ENCODE measurements around the gene USPL1. TPM values are rescaled to one million over a fixed set of nuclear protein-coding genes. Genes with fewer than 3 reads are reported as not detected.

USPL1 gene
- total RNA-seq, 1 donor from 2014 or later: 14.0 TPM

DNA sequence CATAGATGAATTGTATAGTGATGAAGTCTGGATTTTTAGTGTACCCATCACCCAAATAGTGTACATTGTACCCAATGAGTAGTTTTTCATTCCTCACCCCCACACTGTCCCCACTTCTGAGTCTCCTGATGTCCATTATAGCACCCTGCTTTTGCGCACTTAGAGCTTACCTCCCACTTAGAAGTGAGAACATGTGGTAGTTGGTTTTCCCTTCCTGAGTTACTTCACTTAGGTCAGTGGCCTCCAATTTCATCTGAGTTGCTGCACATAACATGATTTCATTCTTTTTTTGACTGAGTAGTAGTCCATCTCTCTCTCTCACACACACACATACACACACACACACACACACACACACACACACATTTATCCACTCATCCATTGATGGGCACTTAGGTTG, 74.4 kb downstream of the USPL1 start:
- Mint-ChIP-seq H3K4me3 (ENCODE audit: low read depth) (no peak overlapping the region), H3K4me1 (ENCODE audit: low read depth) (peaks cover 23% of the 10 kb centered on the region), H3K36me3 (ENCODE audit: low read depth) (peaks cover 6% of the 10 kb centered on the region), H3K27ac (no peak overlapping the region), H3K9me3 (peaks cover 7% of the 10 kb centered on the region), H3K27me3 (ENCODE audit: low read depth) (peaks cover 35% of the 10 kb centered on the region)
- no peak for DNase-seq (ENCODE audit: low spot score)
- intact Hi-C loops (cut with micrococcal nuclease): no loop called here

DNA sequence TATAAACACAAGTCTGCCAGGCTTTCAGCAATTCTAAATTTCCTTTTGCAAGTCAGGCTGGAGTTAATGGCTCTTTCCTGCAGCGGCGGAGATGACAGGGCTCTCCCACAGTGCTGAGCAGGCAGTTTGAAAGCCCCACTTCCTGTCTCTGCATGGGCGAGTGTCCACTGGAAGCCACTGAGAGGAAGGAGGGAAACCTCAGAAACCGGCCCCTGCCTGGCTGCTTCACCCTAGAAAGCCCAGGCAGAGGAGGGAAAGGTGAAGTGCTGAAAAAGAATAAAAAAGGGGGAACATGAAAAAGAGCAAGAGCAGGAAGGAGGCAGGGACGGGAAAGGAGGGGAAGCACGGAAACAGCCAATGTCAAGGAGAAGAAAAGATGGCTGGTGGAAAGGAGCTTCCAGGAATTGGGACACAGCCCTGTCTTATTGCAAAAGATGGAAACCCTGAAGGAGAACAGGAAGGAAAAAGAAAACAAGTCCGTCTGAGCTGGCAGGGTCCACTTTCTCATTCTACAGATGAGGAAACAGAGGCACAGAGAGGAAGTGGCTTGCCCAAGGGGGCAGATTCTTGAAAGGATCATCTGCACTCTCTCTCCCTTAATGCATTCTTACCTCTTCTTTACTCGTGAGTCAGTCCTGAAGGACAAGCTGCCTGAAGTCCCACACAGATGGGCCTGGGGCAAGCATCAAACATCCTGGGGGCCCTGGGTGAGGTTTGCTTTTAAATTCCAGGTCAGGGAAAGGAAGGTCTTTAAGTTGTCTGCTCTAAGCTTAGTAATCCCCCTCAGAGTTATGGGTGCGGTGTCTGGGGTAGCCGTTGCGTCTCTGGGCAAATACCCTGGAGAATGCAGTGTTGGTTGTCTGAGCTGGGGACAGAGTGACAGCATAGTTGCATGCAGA, 78.8 kb downstream of the USPL1 start:
- intact Hi-C loops (cut with micrococcal nuclease): no loop called here
- peaks cover 43% of the 10 kb centered on the region for H3K27me3 Mint-ChIP-seq (ENCODE audit: low read depth)
- H3K36me3 Mint-ChIP-seq (ENCODE audit: low read depth): no peaks in the 10 kb centered on the region
- H3K27ac Mint-ChIP-seq: peak overlapping the region; percentile 8
- DNase-seq (ENCODE audit: low spot score): no peak
- H3K4me1 Mint-ChIP-seq (ENCODE audit: low read depth): peaks cover 25% of the 10 kb centered on the region
- peak overlapping the region; percentile 30 for H3K4me3 Mint-ChIP-seq (ENCODE audit: low read depth)
- H3K9me3 Mint-ChIP-seq: no peaks in the 10 kb centered on the region

DNA sequence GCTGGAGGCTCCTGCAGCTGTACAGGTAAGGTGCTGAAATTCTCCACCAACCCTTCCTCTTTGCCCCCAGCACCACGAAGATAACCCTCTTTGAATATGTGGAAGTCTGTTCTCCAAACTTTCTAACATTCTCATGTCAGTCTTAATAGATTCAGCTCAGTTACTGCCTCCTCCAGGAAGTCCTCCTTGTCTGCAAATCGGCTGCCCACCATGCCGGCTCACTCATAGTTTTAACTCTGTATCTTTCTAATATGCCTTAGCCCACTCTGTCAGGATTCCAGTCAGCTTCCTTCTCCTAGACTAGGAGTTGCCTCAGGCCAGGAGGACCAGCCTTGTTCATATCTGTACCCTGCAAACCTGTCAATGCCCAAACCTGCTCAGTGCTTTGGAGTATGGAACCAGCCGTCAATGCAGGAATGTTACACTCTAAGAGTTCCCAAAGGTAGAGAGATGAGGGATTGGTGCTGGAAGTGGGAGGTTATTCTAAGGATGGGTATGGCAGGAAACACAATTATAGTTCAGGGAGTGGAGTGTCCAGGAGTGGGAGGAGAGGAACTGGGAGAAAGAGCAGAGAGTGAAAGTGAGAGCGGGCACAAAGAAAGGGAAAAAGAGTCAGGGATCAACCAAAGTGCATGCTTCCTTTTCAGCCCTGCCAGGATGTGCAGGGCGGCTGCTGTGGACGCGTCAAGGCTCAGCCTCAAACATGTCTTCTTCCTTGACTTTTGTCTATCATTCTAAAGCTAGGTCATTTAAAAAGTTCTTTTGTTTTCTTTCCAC, 79.6 kb downstream of the USPL1 start:
- H3K27ac Mint-ChIP-seq: no peak overlapping the region

DNA sequence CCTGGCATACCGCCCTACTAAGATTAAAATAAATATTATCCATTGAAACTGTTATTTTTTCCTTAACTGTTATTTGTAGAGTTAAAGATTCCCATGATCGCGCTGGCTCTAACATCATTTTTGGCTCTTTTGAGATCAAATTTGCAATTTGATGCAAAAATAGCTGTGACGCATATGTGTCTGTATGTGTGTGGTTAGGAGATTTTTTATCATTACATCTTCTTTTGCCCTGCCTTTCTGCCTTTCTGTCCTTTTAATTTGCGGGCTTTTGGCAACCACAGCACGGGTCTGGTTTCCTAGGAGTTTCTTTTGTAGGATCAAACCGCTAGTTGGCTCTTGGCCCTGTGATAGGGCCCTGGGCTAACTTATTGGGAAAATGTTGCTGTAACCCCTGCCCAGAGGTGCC, 80.3 kb downstream of the USPL1 start:
- Mint-ChIP-seq H3K27me3 (ENCODE audit: low read depth) (peaks cover 39% of the 10 kb centered on the region), H3K9me3 (no peaks in the 10 kb centered on the region)
- intact Hi-C loops (cut with micrococcal nuclease): no loop called here

More for the DNA sequence above, 79.6 kb downstream of the USPL1 start:
- Mint-ChIP-seq H3K4me1 (ENCODE audit: low read depth) (peaks cover 25% of the 10 kb centered on the region), H3K27me3 (ENCODE audit: low read depth) (peaks cover 43% of the 10 kb centered on the region), H3K4me3 (ENCODE audit: low read depth) (no peak overlapping the region), H3K9me3 (no peaks in the 10 kb centered on the region), H3K36me3 (ENCODE audit: low read depth) (no peaks in the 10 kb centered on the region)
- DNase-seq (ENCODE audit: low spot score): no peak
- intact Hi-C loops (cut with micrococcal nuclease): no loop called here

DNA sequence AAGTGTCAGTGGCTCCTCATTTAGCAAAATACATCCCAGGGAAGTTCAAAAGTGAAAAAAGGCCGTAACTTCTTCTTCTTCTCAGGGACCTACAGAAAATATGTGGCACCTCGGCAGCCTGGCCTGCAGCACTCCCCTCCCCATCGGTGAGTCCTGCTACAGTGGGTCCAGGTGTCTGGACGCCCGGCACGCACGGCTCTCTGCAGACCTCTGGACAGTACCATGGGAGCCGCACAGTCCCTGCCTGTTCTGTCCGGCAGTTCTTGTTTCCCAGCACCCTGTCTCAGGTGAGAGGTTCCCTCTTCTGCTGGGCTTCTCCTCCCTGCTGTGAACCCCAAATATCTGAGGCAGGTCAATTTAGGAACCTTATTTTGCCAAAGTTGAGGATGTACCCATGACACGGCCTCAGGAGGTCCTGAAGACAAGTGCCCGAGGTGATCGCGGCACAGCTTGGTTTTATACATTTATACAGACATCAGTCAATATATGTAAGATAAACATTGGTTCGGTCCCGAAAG, 80.8 kb downstream of the USPL1 start:
- Mint-ChIP-seq H3K36me3 (ENCODE audit: low read depth) (no peaks in the 10 kb centered on the region), H3K4me1 (ENCODE audit: low read depth) (peaks cover 25% of the 10 kb centered on the region), H3K27me3 (ENCODE audit: low read depth) (peaks cover 35% of the 10 kb centered on the region), H3K4me3 (ENCODE audit: low read depth) (no peak overlapping the region), H3K9me3 (no peaks in the 10 kb centered on the region), H3K27ac (no peak overlapping the region)
- DNase-seq (ENCODE audit: low spot score): no peak
- intact Hi-C loops (cut with micrococcal nuclease): no loop called here

More for the DNA sequence above, 80.3 kb downstream of the USPL1 start:
- no peak overlapping the region for H3K27ac Mint-ChIP-seq
- DNase-seq (ENCODE audit: low spot score): no peak
- no peaks in the 10 kb centered on the region for H3K36me3 Mint-ChIP-seq (ENCODE audit: low read depth)
- peaks cover 25% of the 10 kb centered on the region for H3K4me1 Mint-ChIP-seq (ENCODE audit: low read depth)
- H3K4me3 Mint-ChIP-seq (ENCODE audit: low read depth): no peak overlapping the region

DNA sequence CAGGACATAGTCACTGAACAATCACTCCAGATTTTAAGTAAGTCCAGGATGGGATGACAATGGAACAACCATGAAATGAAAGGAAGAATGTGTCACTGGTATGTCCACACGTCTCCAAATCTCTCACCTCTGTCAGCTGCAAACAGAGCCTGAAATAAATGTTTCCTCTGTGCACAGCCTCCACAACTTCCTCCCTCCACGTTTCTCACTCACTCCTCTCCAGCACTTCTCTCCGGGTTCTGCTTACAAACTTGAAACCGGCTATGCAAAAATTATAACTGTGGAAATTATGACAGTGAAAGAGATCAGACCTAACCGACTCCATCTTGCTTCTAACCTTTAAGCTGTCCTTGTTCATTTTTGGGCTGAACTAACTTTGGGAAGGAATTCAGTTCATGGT, 82.6 kb downstream of the USPL1 start:
- Mint-ChIP-seq H3K4me3 (ENCODE audit: low read depth) (no peak overlapping the region), H3K27ac (no peak overlapping the region), H3K36me3 (ENCODE audit: low read depth) (no peaks in the 10 kb centered on the region), H3K27me3 (ENCODE audit: low read depth) (peaks cover 32% of the 10 kb centered on the region), H3K9me3 (no peaks in the 10 kb centered on the region), H3K4me1 (ENCODE audit: low read depth) (peaks cover 25% of the 10 kb centered on the region)
- no peak for DNase-seq (ENCODE audit: low spot score)
- intact Hi-C loops (cut with micrococcal nuclease): no loop called here

DNA sequence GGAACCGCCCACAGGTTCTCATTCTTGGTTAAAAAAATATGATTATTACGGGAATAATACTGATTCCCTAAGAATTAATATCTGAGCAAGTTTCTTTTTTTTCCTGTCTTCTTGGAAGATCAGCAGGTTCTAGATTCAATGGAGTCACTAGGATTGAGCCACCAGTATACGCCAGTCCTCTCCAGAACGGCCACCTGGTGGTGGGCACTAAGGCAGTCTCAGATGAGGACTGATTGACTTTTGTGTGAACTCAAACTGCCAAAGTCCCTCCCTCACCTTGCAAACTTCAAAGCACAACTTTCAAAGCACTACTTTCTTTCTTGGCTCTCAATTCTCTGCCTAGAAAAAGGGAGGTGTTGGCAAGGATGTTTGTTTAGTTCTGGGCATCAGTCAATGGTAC, 84.3 kb downstream of the USPL1 start:
- no peaks in the 10 kb centered on the region for H3K9me3 Mint-ChIP-seq
- no peaks in the 10 kb centered on the region for H3K36me3 Mint-ChIP-seq (ENCODE audit: low read depth)
- intact Hi-C loops (cut with micrococcal nuclease): no loop called here

DNA sequence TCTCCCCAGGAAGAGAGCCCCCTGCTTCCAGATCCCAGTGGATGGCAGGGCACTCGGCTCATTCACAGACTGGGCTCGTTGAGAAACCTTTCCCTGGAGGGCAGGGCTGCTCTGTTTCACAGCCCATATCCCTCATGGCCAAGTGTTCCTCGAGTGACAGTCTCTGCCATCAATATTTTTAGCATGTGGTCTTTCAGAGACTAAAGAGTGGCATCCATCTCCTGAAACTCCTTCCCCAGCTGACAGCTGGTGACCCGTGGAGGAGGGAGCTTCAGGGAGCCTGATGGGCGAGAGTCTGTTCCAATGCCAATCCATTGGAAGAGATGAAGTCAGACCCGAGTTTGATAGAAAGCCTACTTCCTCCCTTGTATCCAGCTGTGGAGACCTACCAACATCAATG, 86.9 kb downstream of the USPL1 start:
- no peak overlapping the region for H3K27ac Mint-ChIP-seq
- H3K9me3 Mint-ChIP-seq: no peaks in the 10 kb centered on the region
- DNase-seq (ENCODE audit: low spot score): no peak
- H3K27me3 Mint-ChIP-seq (ENCODE audit: low read depth): peaks cover 25% of the 10 kb centered on the region
- H3K4me3 Mint-ChIP-seq (ENCODE audit: low read depth): no peak overlapping the region
- intact Hi-C loops (cut with micrococcal nuclease): no loop called here
- no peaks in the 10 kb centered on the region for H3K36me3 Mint-ChIP-seq (ENCODE audit: low read depth)
- peaks cover 4% of the 10 kb centered on the region for H3K4me1 Mint-ChIP-seq (ENCODE audit: low read depth)

More for the DNA sequence above, 84.3 kb downstream of the USPL1 start:
- peaks cover 9% of the 10 kb centered on the region for H3K4me1 Mint-ChIP-seq (ENCODE audit: low read depth)
- H3K4me3 Mint-ChIP-seq (ENCODE audit: low read depth): no peak overlapping the region
- H3K27ac Mint-ChIP-seq: no peak overlapping the region
- DNase-seq (ENCODE audit: low spot score): no peak
- H3K27me3 Mint-ChIP-seq (ENCODE audit: low read depth): peaks cover 34% of the 10 kb centered on the region

DNA sequence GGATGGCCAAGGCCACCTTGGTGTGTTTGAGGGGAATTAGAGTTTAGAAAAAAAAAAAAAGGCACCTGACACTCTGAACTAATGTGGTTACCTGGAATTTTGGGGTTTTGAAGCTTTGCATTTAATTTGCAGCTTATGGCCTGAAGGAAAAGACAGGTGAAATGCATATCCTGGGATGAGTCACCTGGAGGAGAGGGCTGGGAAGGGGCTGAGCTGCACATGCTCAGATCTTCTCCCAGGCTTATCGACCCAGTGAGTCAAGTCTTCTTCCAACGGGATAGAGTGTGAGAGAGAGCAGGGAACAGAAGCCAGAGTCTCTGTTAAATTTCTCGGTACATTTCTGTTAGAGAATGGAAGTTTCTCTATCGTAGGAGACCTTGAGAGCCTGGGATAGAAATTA, 88.0 kb downstream of the USPL1 start:
- Mint-ChIP-seq H3K4me1 (ENCODE audit: low read depth) (no peaks in the 10 kb centered on the region), H3K27me3 (ENCODE audit: low read depth) (peaks cover 21% of the 10 kb centered on the region), H3K27ac (no peak overlapping the region), H3K9me3 (no peaks in the 10 kb centered on the region), H3K4me3 (ENCODE audit: low read depth) (no peak overlapping the region), H3K36me3 (ENCODE audit: low read depth) (no peaks in the 10 kb centered on the region)
- DNase-seq (ENCODE audit: low spot score): no peak
- intact Hi-C loops (cut with micrococcal nuclease): no loop called here

DNA sequence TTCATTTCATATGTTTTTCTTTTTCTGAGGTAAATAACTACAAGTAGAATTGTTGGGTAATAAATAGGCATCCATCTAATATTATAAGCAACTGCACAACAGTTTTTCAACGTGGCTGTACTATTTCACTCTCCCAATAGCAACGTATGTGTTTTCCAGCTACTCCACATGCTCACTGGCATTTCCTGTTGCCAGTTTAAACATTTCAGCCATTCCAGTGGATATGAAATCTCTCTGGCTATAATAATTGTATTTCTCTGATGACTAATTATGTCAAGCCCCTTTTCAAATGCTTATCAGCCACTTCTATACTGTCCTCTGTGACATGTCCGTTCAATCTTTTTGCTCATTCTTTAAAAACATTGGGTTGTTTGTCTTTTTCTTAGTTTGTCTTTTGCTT, 90.8 kb downstream of the USPL1 start:
- Mint-ChIP-seq H3K27ac (no peak overlapping the region), H3K27me3 (ENCODE audit: low read depth) (peaks cover 12% of the 10 kb centered on the region), H3K36me3 (ENCODE audit: low read depth) (no peaks in the 10 kb centered on the region), H3K4me1 (ENCODE audit: low read depth) (peaks cover 18% of the 10 kb centered on the region), H3K9me3 (no peaks in the 10 kb centered on the region), H3K4me3 (ENCODE audit: low read depth) (no peak overlapping the region)
- intact Hi-C loops (cut with micrococcal nuclease): no loop called here
- no peak for DNase-seq (ENCODE audit: low spot score)

Other genes with a start within 250 kb of the USPL1 start
- gene UBE2L5, start 195.4 kb upstream of the USPL1 start, total RNA-seq: not detected in 2 replicates
- 594 and 603 TPM in 2 replicates for gene HMGB1, start 152.0 kb upstream of the USPL1 start, total RNA-seq
- 40.9 and 43.9 TPM in 2 replicates for gene ALOX5AP, start 117.6 kb downstream of the USPL1 start, total RNA-seq